HEK293 (cell line): Measurements from ENCODE around the gene TCF7L2.

Source experiments
- CTCF ChIP-seq: fragments of 450-650 bp; formaldehyde crosslinking; IDR thresholded peaks from 2 replicates; pipeline ENCODE4 v1.5.1; 2016; ENCODE audit warnings: missing biosample characterization, missing genetic modification characterization
- PBX3 ChIP-seq: sonication (generic); formaldehyde crosslinking; IDR thresholded peaks from 2 replicates; pipeline ENCODE4 v1.8.1; 2022; ENCODE audit warnings: mild to moderate bottlenecking, moderate library complexity, missing genetic modification reagents
- REST ChIP-seq: fragments of 450-650 bp; formaldehyde crosslinking; IDR thresholded peaks from 2 replicates; pipeline ENCODE4 v1.5.1; 2016; ENCODE audit warnings: missing biosample characterization, missing genetic modification characterization
- ZNF274 ChIP-seq, 2 experiments: fragments of 200-500 bp in 1 of 2; fragments of 450-650 bp in 1 of 2; sonication (Bioruptor generic) in 1 of 2; formaldehyde crosslinking in 1 of 2; IDR thresholded peaks; 2 replicates each; pipeline versions ENCODE4 v1.5.1 to v1.6.1; 2014 to 2016; ENCODE audit warnings: borderline replicate concordance in 1 of 2, inconsistent platforms in 1 of 2, low read length in 1 of 2, missing biosample characterization in 1 of 2, missing genetic modification characterization in 1 of 2
- ZNF621 ChIP-seq: fragments of 450-650 bp; formaldehyde crosslinking; IDR thresholded peaks from 2 replicates; pipeline ENCODE4 v1.5.1; 2017; ENCODE audit warnings: missing biosample characterization, missing genetic modification characterization
- TF ChIP-seq, protein P1 (sequence below): fragments of 450-650 bp; IDR thresholded peaks from 2 replicates; pipeline ENCODE4 v1.5.1; 2018; ENCODE audit warnings: missing biosample characterization, missing genetic modification characterization
- TF ChIP-seq, protein P2 (sequence below): fragments of 450-650 bp; formaldehyde crosslinking; optimal IDR thresholded peaks from 2 replicates; pipeline ENCODE3; 2016; ENCODE audit warnings: missing biosample characterization, mild to moderate bottlenecking, missing genetic modification characterization

DNA sequence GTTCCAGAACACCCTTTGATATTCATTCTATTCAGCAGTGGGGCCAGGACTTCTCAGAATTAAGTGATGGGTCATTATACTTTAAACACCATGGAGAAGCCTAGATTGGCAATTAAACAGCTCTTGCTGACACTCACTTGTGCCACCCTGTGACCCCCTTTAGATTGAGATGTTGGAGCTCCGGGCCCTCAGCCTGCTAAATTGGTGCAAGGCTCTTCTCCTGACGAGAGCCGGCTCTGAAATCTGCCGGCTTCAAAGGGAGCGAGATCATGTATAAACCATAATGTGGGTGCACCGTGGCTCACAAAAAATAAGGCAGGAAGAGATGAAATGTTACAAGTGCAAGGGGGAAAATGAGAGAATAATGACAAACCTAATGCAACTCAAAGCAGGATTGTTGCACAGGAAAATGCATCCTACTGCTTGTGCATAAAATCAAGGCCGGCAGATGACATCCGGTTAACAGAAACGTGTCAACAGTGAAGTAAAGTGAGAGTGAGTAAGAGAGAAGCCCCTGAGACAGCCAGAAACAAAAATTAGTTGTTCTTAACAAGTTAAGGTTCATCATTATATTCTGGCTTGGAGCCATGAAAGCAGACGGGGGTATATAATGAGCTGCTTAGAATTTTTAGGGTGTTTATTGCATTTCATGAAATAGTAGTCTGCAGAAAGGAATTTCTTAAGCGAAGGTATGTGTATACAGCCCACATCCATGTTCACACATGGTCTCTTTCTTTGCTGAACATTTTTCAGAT lies 198.2 kb downstream of the TCF7L2 start:
- TF ChIP-seq, protein P1, sequence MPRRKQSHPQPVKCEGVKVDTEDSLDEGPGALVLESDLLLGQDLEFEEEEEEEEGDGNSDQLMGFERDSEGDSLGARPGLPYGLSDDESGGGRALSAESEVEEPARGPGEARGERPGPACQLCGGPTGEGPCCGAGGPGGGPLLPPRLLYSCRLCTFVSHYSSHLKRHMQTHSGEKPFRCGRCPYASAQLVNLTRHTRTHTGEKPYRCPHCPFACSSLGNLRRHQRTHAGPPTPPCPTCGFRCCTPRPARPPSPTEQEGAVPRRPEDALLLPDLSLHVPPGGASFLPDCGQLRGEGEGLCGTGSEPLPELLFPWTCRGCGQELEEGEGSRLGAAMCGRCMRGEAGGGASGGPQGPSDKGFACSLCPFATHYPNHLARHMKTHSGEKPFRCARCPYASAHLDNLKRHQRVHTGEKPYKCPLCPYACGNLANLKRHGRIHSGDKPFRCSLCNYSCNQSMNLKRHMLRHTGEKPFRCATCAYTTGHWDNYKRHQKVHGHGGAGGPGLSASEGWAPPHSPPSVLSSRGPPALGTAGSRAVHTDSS (tag by site-specific recombination) = no peak
- TF ChIP-seq ZNF621 (tag by site-specific recombination) = no peak
- TF ChIP-seq CTCF (tag by site-specific recombination) = no peak
- no peak for TF ChIP-seq REST (tag by site-specific recombination)
- TF ChIP-seq, protein P2, sequence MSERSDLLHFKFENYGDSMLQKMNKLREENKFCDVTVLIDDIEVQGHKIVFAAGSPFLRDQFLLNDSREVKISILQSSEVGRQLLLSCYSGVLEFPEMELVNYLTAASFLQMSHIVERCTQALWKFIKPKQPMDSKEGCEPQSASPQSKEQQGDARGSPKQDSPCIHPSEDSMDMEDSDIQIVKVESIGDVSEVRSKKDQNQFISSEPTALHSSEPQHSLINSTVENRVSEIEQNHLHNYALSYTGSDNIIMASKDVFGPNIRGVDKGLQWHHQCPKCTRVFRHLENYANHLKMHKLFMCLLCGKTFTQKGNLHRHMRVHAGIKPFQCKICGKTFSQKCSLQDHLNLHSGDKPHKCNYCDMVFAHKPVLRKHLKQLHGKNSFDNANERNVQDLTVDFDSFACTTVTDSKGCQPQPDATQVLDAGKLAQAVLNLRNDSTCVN (tag by site-specific recombination) = no peak
- TF ChIP-seq ZNF274 (IDR thresholded peaks at IDR 0.05; ENCODE audit: low read length) = no peak
- TF ChIP-seq ZNF274 (tag by site-specific recombination; IDR thresholded peaks at IDR 0.05; ENCODE audit: borderline replicate concordance) = no peak
- no peak for TF ChIP-seq PBX3 (CRISPR knock-in tag)
